WTC11 (cell line): ENCODE measurements around the gene LRIG3.

Source experiments
- MXD4 ChIP-seq: fragments of 250-450 bp; sonication (Bioruptor Pico); IDR thresholded peaks from 2 replicates; pipeline ENCODE4 v1.8.0; 2021; ENCODE audit warnings: mild to moderate bottlenecking, moderate library complexity, borderline replicate concordance
- RELA ChIP-seq: sonication (generic); formaldehyde crosslinking; IDR thresholded peaks from 2 replicates; pipeline ENCODE4 v1.8.1; 2022; ENCODE audit warnings: missing genetic modification reagents, mild to moderate bottlenecking, borderline replicate concordance
- ZNF281 ChIP-seq: sonication (generic); formaldehyde crosslinking; IDR thresholded peaks from 2 replicates; pipeline ENCODE4 v1.8.0; 2023; ENCODE audit warnings: mild to moderate bottlenecking, missing genetic modification reagents
- ZNF396 ChIP-seq: fragments of 250-450 bp; sonication (Bioruptor Pico); IDR thresholded peaks from 2 replicates; pipeline ENCODE4 v1.8.0; 2021; ENCODE audit warnings: mild to moderate bottlenecking, moderate library complexity, borderline replicate concordance
- TF ChIP-seq, protein P1 (sequence below): fragments of 200-600 bp; IDR thresholded peaks from 2 replicates; pipeline ENCODE4 v1.8.0; 2022; ENCODE audit warnings: antibody characterized with exemption
- TF ChIP-seq, protein P2 (sequence below): sonication (generic); formaldehyde crosslinking; IDR thresholded peaks from 2 replicates; pipeline ENCODE4 v1.8.1; 2022; ENCODE audit warnings: mild to moderate bottlenecking, missing genetic modification reagents, moderate library complexity, borderline replicate concordance

- TF ChIP-seq, protein P1, sequence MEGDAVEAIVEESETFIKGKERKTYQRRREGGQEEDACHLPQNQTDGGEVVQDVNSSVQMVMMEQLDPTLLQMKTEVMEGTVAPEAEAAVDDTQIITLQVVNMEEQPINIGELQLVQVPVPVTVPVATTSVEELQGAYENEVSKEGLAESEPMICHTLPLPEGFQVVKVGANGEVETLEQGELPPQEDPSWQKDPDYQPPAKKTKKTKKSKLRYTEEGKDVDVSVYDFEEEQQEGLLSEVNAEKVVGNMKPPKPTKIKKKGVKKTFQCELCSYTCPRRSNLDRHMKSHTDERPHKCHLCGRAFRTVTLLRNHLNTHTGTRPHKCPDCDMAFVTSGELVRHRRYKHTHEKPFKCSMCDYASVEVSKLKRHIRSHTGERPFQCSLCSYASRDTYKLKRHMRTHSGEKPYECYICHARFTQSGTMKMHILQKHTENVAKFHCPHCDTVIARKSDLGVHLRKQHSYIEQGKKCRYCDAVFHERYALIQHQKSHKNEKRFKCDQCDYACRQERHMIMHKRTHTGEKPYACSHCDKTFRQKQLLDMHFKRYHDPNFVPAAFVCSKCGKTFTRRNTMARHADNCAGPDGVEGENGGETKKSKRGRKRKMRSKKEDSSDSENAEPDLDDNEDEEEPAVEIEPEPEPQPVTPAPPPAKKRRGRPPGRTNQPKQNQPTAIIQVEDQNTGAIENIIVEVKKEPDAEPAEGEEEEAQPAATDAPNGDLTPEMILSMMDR = no peak
- TF ChIP-seq RELA (CRISPR knock-in tag) = no peak
- no peak for TF ChIP-seq ZNF396 (CRISPR knock-in tag)
- no peak for TF ChIP-seq MXD4 (CRISPR knock-in tag)
- TF ChIP-seq, protein P2, sequence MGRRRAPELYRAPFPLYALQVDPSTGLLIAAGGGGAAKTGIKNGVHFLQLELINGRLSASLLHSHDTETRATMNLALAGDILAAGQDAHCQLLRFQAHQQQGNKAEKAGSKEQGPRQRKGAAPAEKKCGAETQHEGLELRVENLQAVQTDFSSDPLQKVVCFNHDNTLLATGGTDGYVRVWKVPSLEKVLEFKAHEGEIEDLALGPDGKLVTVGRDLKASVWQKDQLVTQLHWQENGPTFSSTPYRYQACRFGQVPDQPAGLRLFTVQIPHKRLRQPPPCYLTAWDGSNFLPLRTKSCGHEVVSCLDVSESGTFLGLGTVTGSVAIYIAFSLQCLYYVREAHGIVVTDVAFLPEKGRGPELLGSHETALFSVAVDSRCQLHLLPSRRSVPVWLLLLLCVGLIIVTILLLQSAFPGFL (CRISPR knock-in tag) = no peak
- TF ChIP-seq ZNF281 (CRISPR knock-in tag) = no peak
Observed at GRCh38 chr12:58886474-58886873, 33.8 kb downstream of the LRIG3 start.
